Measurements from ENCODE around the gene GNG14.

DNA sequence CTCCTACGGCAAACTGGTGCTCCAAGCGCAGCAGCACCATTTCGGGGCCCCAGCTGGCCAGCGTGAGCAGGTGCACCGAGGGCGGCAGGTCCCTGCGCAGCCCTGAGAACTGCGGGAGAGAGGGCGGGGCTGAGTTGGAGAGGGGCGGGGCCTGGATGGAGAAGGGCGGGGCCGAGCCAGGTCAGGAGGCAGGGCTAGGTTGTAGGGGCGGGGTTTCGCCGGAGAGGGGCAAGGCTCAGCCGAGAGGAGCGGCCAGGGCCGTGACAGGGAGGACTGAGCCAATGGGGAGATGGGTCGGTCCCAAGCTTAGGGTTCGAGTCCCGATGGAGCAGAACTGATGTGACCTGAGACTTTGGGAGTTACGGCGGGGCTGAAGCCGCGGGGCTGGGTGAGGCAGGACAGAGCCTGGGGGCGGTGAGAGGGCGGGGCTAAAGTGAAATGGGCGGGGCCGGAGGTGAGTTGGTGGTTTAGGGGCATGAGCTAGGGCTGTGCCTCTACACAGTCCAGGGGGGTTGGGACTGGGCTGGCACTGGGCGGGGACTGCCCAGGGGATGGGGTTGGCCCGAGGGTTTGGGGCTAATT lies 40.2 kb upstream of the GNG14 start:
- TF ChIP-seq, protein P1, sequence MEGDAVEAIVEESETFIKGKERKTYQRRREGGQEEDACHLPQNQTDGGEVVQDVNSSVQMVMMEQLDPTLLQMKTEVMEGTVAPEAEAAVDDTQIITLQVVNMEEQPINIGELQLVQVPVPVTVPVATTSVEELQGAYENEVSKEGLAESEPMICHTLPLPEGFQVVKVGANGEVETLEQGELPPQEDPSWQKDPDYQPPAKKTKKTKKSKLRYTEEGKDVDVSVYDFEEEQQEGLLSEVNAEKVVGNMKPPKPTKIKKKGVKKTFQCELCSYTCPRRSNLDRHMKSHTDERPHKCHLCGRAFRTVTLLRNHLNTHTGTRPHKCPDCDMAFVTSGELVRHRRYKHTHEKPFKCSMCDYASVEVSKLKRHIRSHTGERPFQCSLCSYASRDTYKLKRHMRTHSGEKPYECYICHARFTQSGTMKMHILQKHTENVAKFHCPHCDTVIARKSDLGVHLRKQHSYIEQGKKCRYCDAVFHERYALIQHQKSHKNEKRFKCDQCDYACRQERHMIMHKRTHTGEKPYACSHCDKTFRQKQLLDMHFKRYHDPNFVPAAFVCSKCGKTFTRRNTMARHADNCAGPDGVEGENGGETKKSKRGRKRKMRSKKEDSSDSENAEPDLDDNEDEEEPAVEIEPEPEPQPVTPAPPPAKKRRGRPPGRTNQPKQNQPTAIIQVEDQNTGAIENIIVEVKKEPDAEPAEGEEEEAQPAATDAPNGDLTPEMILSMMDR (conservative IDR thresholded peaks at IDR 0.05; ENCODE audit: low read length) = no peak
- TF ChIP-seq EZH2phosphoT487 (IDR thresholded peaks at IDR 0.05; ENCODE audit: borderline replicate concordance) = no peak
